ENCODE data around the gene LIPH.
A peak's percentile ranks its signal among the peaks of the same experiment; 100 is the strongest.

Gene LIPH

GRCh38 chr3:185530856-185531255, 21.5 kb downstream of the LIPH start:
- no peak overlapping the region for H3K4me3 ChIP-seq (ENCODE audit: low read depth, low read length)
- no peak for DNase-seq (ENCODE audit: low read depth)
- no peak for TF ChIP-seq CTCF (IDR thresholded peaks at IDR 0.05; ENCODE audit: control insufficient read depth, extremely low read depth, insufficient read depth)

- DNase-seq (ENCODE audit: low read depth) = no peak
- no peak for TF ChIP-seq CTCF (IDR thresholded peaks at IDR 0.05; ENCODE audit: control insufficient read depth, extremely low read depth, insufficient read depth)
- no peak overlapping the region for H3K4me3 ChIP-seq (ENCODE audit: low read depth, low read length)
Observed at GRCh38 chr3:185528532-185528931, 23.9 kb downstream of the LIPH start.

GRCh38 chr3:185527364-185527763, 25.0 kb downstream of the LIPH start:
- DNase-seq (ENCODE audit: low read depth) = no peak
- TF ChIP-seq CTCF (IDR thresholded peaks at IDR 0.05; ENCODE audit: control insufficient read depth, extremely low read depth, insufficient read depth) = no peak
- no peak overlapping the region for H3K4me3 ChIP-seq (ENCODE audit: low read depth, low read length)

GRCh38 chr3:185526349-185526951, 25.9 kb downstream of the LIPH start:
- no peak overlapping the region for H3K4me3 ChIP-seq (ENCODE audit: low read depth, low read length)
- TF ChIP-seq CTCF (IDR thresholded peaks at IDR 0.05; ENCODE audit: control insufficient read depth, extremely low read depth, insufficient read depth) = no peak
- no peak for DNase-seq (ENCODE audit: low read depth)

GRCh38 chr3:185521349-185522138, 30.8 kb downstream of the LIPH start:
- no peak for TF ChIP-seq CTCF (IDR thresholded peaks at IDR 0.05; ENCODE audit: control insufficient read depth, extremely low read depth, insufficient read depth)
- H3K4me3 ChIP-seq (ENCODE audit: low read depth, low read length) = no peak overlapping the region

GRCh38 chr3:185519021-185519420, 33.4 kb downstream of the LIPH start:
- no peak for DNase-seq (ENCODE audit: low read depth)
- H3K4me3 ChIP-seq (ENCODE audit: low read depth, low read length) = no peak overlapping the region
- 0 out of 2 replicates have a peak, but pooled peaks have one; percentile 3 for TF ChIP-seq CTCF (IDR thresholded peaks at IDR 0.05; ENCODE audit: control insufficient read depth, extremely low read depth, insufficient read depth)

More at GRCh38 chr3:185521349-185522138, 30.8 kb downstream of the LIPH start:
- DNase-seq (ENCODE audit: low read depth) = no peak

Data from LNCaP clone FGC (cell line).